Gastrocnemius medialis (tissue), 4 donors: ENCODE measurements around the gene RASAL2. TPM values are rescaled to one million over a fixed set of nuclear protein-coding genes. Genes with fewer than 3 reads are reported as not detected.

Experiments used
- ATAC-seq, 2 donors: fragments of 150-250 bp; one replicate each; pipeline ENCODE4 v1.9.1; 2016
- DNase-seq, 2 donors: peaks; one replicate each; pipeline ENCODE4 v3.0.0-alpha.2; 2019
- H3K27ac ChIP-seq, 4 donors: fragments of 200-600 bp; sonication (generic); 1 replicate in 1 of 4; 2 replicates in 3 of 4; pipeline ENCODE4 v1.5.1; 2016 to 2018; ENCODE audit warnings: mild to moderate bottlenecking in 2 of 4, moderate library complexity in 1 of 4
- H3K27me3 ChIP-seq, 3 donors: fragments of 200-600 bp; sonication (generic) in 2 of 3; 1 replicate in 1 of 3; 2 replicates in 2 of 3; pipeline versions ENCODE4 v1.5.1 to v1.6.0; 2016 to 2019; ENCODE audit warnings: mild to moderate bottlenecking in 1 of 3, moderate library complexity in 1 of 3
- H3K36me3 ChIP-seq, 2 donors: fragments of 200-600 bp; sonication (generic) in 1 of 2; one replicate each; pipeline ENCODE4 v1.5.1; 2017 to 2018
- H3K4me1 ChIP-seq, 2 donors: fragments of 200-600 bp; sonication (generic) in 1 of 2; one replicate each; pipeline ENCODE4 v1.5.1; 2016 to 2017; ENCODE audit warnings: mild to moderate bottlenecking in 2 of 2
- H3K4me3 ChIP-seq, 4 donors: fragments of 200-600 bp; sonication (generic) in 3 of 4; 1 replicate in 1 of 4; 2 replicates in 3 of 4; pipeline ENCODE4 v1.5.1; 2016 to 2019; ENCODE audit warnings: mild to moderate bottlenecking in 2 of 4
- H3K9me3 ChIP-seq, 3 donors: fragments of 200-600 bp; sonication (generic) in 2 of 3; 1 replicate in 1 of 3; 2 replicates in 2 of 3; pipeline ENCODE4 v1.5.1; 2016 to 2019
- POLR2A ChIP-seq, 2 donors: fragments of 450-650 bp; IDR thresholded peaks; one replicate each; pipeline ENCODE4 v1.6.1; 2017; ENCODE audit warnings: antibody characterized with exemption in 2 of 2, mild to moderate bottlenecking in 2 of 2, moderate library complexity in 2 of 2
- in situ Hi-C, 4 donors: fragments of 200-750 bp; cut with MboI; loops; one replicate each; pipeline versions ENCODE4 v1.15.0 to v1.8.0; 2017; ENCODE audit warnings: low sequenced_read_pairs in 4 of 4
- intact Hi-C: fragments of 100-400 bp; cut with DNase I; formaldehyde crosslinking; loops from one replicate; pipeline ENCODE4 v1.15.1; 2023; ENCODE audit warnings: low total_unique reads
- total RNA-seq, 4 donors: library from RNA; depleted of rRNA; stranded (reverse); fragments of >200 nt; gene quantifications; one replicate each; pipeline versions ENCODE4 v1.1.0 to v1.2.3, GENCODE V29; 2016
- TF ChIP-seq, protein P1 (sequence below), 5 experiments: fragments of 450-650 bp in 3 of 5; fragments of 200-600 bp in 2 of 5; sonication (generic) in 2 of 5; IDR thresholded peaks in 4 of 5; conservative IDR thresholded peaks in 1 of 5; 1 replicate in 4 of 5; 2 replicates in 1 of 5; pipeline ENCODE4 v1.5.1; 2016 to 2019; ENCODE audit warnings: antibody characterized with exemption in 5 of 5, mild to moderate bottlenecking in 3 of 5, moderate library complexity in 3 of 5

The RASAL2 gene
- total RNA-seq, 4 donors from 2014 or later, result 7.6 to 13.4 (median 8.8) TPM

GRCh38 chr1:178483251-178483957, 389.5 kb downstream of the RASAL2 start:
- H3K27ac ChIP-seq, result no peak overlapping the region
- H3K4me1 ChIP-seq, result no peaks in the 10 kb centered on the region
- H3K27me3 ChIP-seq, result no peaks in the 10 kb centered on the region
- H3K4me3 ChIP-seq, result no peak overlapping the region
- H3K9me3 ChIP-seq, result no peaks in the 10 kb centered on the region
- DNase-seq (no peak), ATAC-seq (no peak)
- TF ChIP-seq, protein P1, sequence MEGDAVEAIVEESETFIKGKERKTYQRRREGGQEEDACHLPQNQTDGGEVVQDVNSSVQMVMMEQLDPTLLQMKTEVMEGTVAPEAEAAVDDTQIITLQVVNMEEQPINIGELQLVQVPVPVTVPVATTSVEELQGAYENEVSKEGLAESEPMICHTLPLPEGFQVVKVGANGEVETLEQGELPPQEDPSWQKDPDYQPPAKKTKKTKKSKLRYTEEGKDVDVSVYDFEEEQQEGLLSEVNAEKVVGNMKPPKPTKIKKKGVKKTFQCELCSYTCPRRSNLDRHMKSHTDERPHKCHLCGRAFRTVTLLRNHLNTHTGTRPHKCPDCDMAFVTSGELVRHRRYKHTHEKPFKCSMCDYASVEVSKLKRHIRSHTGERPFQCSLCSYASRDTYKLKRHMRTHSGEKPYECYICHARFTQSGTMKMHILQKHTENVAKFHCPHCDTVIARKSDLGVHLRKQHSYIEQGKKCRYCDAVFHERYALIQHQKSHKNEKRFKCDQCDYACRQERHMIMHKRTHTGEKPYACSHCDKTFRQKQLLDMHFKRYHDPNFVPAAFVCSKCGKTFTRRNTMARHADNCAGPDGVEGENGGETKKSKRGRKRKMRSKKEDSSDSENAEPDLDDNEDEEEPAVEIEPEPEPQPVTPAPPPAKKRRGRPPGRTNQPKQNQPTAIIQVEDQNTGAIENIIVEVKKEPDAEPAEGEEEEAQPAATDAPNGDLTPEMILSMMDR (IDR thresholded peaks at IDR 0.05 in 4 of 5, conservative IDR thresholded peaks at IDR 0.05 in 1 of 5), result no peak
- TF ChIP-seq POLR2A (IDR thresholded peaks at IDR 0.05), result no peak
- no peaks in the 10 kb centered on the region for H3K36me3 ChIP-seq
- in situ Hi-C loops (loop anchor here in 1 of 4 donors (25.0 kb wide), 1 partner anchor 196 kb away; no protein-coding TSS in a partner anchor), intact Hi-C loops (no loop called here)

GRCh38 chr1:178484698-178485225, 390.9 kb downstream of the RASAL2 start:
- TF ChIP-seq POLR2A (IDR thresholded peaks at IDR 0.05), result no peak
- TF ChIP-seq, protein P1 (IDR thresholded peaks at IDR 0.05 in 4 of 5, conservative IDR thresholded peaks at IDR 0.05 in 1 of 5), result no peak
- Histone ChIP-seq H3K27ac (no peak overlapping the region), H3K4me3 (no peak overlapping the region), H3K27me3 (no peaks in the 10 kb centered on the region), H3K9me3 (no peaks in the 10 kb centered on the region), H3K4me1 (no peaks in the 10 kb centered on the region), H3K36me3 (no peaks in the 10 kb centered on the region)
- no peak for ATAC-seq
- in situ Hi-C loops, result loop anchor here in 1 of 4 donors (25.0 kb wide), 1 partner anchor 197 kb away; no protein-coding TSS in a partner anchor
- no peak for DNase-seq
- intact Hi-C loops, result no loop called here

GRCh38 chr1:178485541-178485981, 391.7 kb downstream of the RASAL2 start:
- Histone ChIP-seq H3K4me3 (no peak overlapping the region), H3K4me1 (no peaks in the 10 kb centered on the region), H3K36me3 (no peaks in the 10 kb centered on the region), H3K27me3 (no peaks in the 10 kb centered on the region), H3K9me3 (no peaks in the 10 kb centered on the region), H3K27ac (no peak overlapping the region)
- TF ChIP-seq, protein P1 (IDR thresholded peaks at IDR 0.05 in 4 of 5, conservative IDR thresholded peaks at IDR 0.05 in 1 of 5), result no peak
- no peak for TF ChIP-seq POLR2A (IDR thresholded peaks at IDR 0.05)
- DNase-seq, result no peak
- intact Hi-C loops, result no loop called here
- no peak for ATAC-seq
- in situ Hi-C loops, result loop anchor here in 1 of 4 donors (25.0 kb wide), 1 partner anchor 198 kb away; no protein-coding TSS in a partner anchor

DNA sequence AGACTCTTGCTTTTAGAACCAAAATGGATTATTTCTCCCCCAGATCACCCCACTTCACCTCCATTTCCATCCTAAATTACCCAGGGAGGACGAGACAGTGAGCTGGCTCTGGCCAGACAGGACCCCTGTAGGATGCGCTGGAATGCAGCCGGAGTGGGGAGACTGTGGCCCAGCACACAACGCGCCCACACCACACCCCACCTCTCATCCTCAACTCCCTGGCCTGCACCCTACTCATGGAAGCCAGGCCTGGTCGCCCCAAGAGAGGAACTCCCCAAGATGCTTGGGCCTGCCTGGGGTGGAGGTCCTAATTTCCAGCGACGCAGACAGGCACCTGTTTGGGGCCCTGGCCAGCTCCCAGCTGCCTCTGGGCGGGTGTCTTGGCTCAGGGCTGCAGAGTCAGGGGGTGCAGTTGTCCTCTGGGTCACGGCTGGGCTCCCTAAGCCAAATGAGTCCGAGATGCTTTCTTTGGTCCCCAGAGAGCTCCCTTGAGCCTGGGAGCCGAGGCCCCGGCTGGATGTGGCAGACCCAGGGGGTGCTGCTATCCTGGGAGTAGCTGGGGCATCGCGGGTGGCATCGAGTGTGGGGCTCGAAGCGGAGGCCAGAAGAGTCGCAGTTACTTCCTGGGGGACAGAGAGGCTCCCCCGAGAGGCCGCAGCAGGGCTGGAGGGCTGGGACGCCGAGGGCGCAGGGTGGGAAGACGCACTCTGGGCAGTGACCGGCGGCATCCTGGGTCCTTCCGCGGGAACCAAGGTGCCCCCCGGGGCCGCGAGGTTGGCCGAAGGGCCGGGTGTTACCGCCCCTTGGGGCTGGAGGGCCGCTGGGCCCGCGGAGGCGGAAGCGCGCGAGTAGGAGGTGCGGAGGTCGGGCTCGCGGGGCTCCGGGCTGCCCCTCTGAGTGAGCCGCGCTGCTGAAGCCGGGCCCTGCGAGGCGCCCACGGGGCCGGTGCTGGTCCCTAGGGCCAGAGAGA, 392.5 kb downstream of the RASAL2 start:
- in situ Hi-C loops, result loop anchor here in 1 of 4 donors (25.0 kb wide), 1 partner anchor 199 kb away; no protein-coding TSS in a partner anchor
- H3K36me3 ChIP-seq, result no peaks in the 10 kb centered on the region
- no peaks in the 10 kb centered on the region for H3K4me1 ChIP-seq
- H3K4me3 ChIP-seq, result peak overlapping the region; percentile 14 to 46 (median 26)
- H3K27me3 ChIP-seq, result no peaks in the 10 kb centered on the region
- no peak for TF ChIP-seq POLR2A (IDR thresholded peaks at IDR 0.05)
- TF ChIP-seq, protein P1 (IDR thresholded peaks at IDR 0.05 in 4 of 5, conservative IDR thresholded peaks at IDR 0.05 in 1 of 5), result no peak
- H3K27ac ChIP-seq, result no peak overlapping the region
- no peak for DNase-seq
- ATAC-seq, result no peak
- H3K9me3 ChIP-seq, result no peaks in the 10 kb centered on the region
- intact Hi-C loops, result no loop called here
